ENCODE data around the gene TUFM.

GRCh38 chr16:28834349-28834748, 11.8 kb downstream of the TUFM start:
- no peak for TF ChIP-seq CTCF (IDR thresholded peaks at IDR 0.05; ENCODE audit: insufficient read depth, low read length, poor library complexity, severe bottlenecking)
- TF ChIP-seq EZH2phosphoT487 (conservative IDR thresholded peaks at IDR 0.05; ENCODE audit: low read length): no peak
